GM12878 (cell line): ENCODE data around the gene GLTP. TPM values are rescaled to one million over a fixed set of nuclear protein-coding genes. Genes with fewer than 3 reads are reported as not detected.
A peak's percentile ranks its signal among the peaks of the same experiment; 100 is the strongest.

Source experiments
- ATAC-seq: fragments of 200-7000 bp; cut with Tn5 transposase; 3 replicates; pipeline ENCODE4 v1.9.1; 2020; ENCODE audit warnings: mild to moderate bottlenecking, moderate library complexity
- BruUV-seq: library from RNA; stranded (reverse); fragments of 400-500 nt; replicated peaks from 2 replicates; lab custom pipeline; 2021; lab: Mats Ljungman, UMichigan
- CTCF ChIA-PET: fragments of 300-600 bp; sonication (Branson Sonifier 250); formaldehyde crosslinking; extraction: SDS; loops from one replicate; lab custom pipeline; 2021; ENCODE audit warnings: inconsistent platforms; lab: Yijun Ruan, JAX
- POLR2A ChIA-PET: fragments of 350-600 bp; formaldehyde crosslinking; extraction: SDS; loops from one replicate; lab custom pipeline; 2021; ENCODE audit warnings: inconsistent platforms; lab: Charles Lee
- RAD21 ChIA-PET: fragments of 300-600 bp; sonication (Branson Sonifier 250); formaldehyde crosslinking; loops from one replicate; lab custom pipeline; 2023; ENCODE audit warnings: antibody characterized with exemption; ENCODE audit not compliant: unreplicated experiment; lab: Charles Lee
- SMC1A ChIA-PET: fragments of 300-600 bp; sonication (Branson Sonifier 250); formaldehyde crosslinking; loops from one replicate; lab custom pipeline; 2023; ENCODE audit not compliant: unreplicated experiment, uncharacterized antibody; lab: Charles Lee
- DNase-seq: peaks from one replicate; pipeline ENCODE4 v3.0.0-alpha.2; 2011; ENCODE audit warnings: low read depth, low spot score
- FAIRE-seq: peaks from 3 replicates; lab custom pipeline; 2011; peaks lifted over from hg19 to GRCh38; lab: Jason Lieb, UNC
- H2AFZ ChIP-seq: 2 replicates; pipeline ENCODE4 v1.6.0; 2011; ENCODE audit warnings: low read depth, low read length, control low read depth; ENCODE audit not compliant: control insufficient read depth
- H3K27ac ChIP-seq: 2 replicates; pipeline ENCODE4 v1.5.1; 2011; ENCODE audit warnings: control low read depth; ENCODE audit not compliant: control insufficient read depth, insufficient read depth
- H3K27me3 ChIP-seq, 2 experiments: replicated peaks in 1 of 2; 2 replicates each; pipeline versions ENCODE4 v1.6.0 to v1.6.1; 2011; ENCODE audit warnings: low read length in 1 of 2; ENCODE audit not compliant: control insufficient read depth in 2 of 2, insufficient read depth in 2 of 2
- H3K36me3 ChIP-seq, 2 experiments: 2 replicates each; pipeline ENCODE4 v1.5.1; 2011; ENCODE audit warnings: low read length in 1 of 2; ENCODE audit not compliant: control insufficient read depth in 2 of 2, insufficient read depth in 2 of 2
- H3K4me1 ChIP-seq: 2 replicates; pipeline ENCODE4 v1.6.1; 2011; ENCODE audit warnings: mild to moderate bottlenecking, low read length, moderate library complexity, mixed read lengths; ENCODE audit not compliant: control insufficient read depth, insufficient read depth
- H3K4me2 ChIP-seq: 2 replicates; pipeline ENCODE4 v1.6.0; 2011; ENCODE audit warnings: control low read depth; ENCODE audit not compliant: control insufficient read depth, insufficient read depth
- H3K4me3 ChIP-seq: fragments of 200-600 bp; sonication (generic); 2 replicates; pipeline ENCODE4 v1.5.1; 2016
- H3K79me2 ChIP-seq: 2 replicates; pipeline ENCODE4 v1.6.0; 2011; ENCODE audit warnings: low read length; ENCODE audit not compliant: control insufficient read depth, insufficient read depth
- H3K9ac ChIP-seq: 2 replicates; pipeline ENCODE4 v1.8.0; 2011; ENCODE audit warnings: low read length, control low read depth, mixed read lengths; ENCODE audit not compliant: control insufficient read depth, insufficient read depth
- H3K9me3 ChIP-seq: replicated peaks from 3 replicates; pipeline ENCODE4 v1.5.1; 2011; ENCODE audit warnings: mild to moderate bottlenecking, low read length; ENCODE audit not compliant: control insufficient read depth, insufficient read depth
- H4K20me1 ChIP-seq: 2 replicates; pipeline ENCODE4 v1.6.0; 2011; ENCODE audit not compliant: control insufficient read depth, insufficient read depth
- BRCA1 ChIP-seq: IDR thresholded peaks from 2 replicates; pipeline ENCODE4 v1.6.1; 2011; ENCODE audit warnings: low read depth, low read length, improper control_type of control experiment
- FOS ChIP-seq: IDR thresholded peaks from 3 replicates; pipeline ENCODE4 v1.6.1; 2011; ENCODE audit warnings: borderline replicate concordance; ENCODE audit not compliant: insufficient read length; ENCODE audit errors: extremely low read depth
- IKZF1 ChIP-seq: fragments of 450-650 bp; conservative IDR thresholded peaks from 2 replicates; pipeline ENCODE4 v1.6.1; 2017; ENCODE audit warnings: antibody characterized with exemption, mild to moderate bottlenecking
- IKZF2 ChIP-seq, 2 experiments: fragments of 450-650 bp; IDR thresholded peaks; 2 replicates each; pipeline ENCODE4 v1.6.1; 2017; ENCODE audit warnings: mild to moderate bottlenecking in 2 of 2, moderate library complexity in 2 of 2
- JUNB ChIP-seq: IDR thresholded peaks from 2 replicates; pipeline ENCODE4 v1.6.1; 2016; ENCODE audit warnings: antibody characterized with exemption, mild to moderate bottlenecking
- LARP7 ChIP-seq: fragments of 450-650 bp; IDR thresholded peaks from 2 replicates; pipeline ENCODE4 v1.6.1; 2017; ENCODE audit warnings: mild to moderate bottlenecking
- MAX ChIP-seq: IDR thresholded peaks from 2 replicates; pipeline ENCODE4 v1.6.1; 2012; ENCODE audit warnings: low read depth, low read length, improper control_type of control experiment
- SMAD1 ChIP-seq: fragments of 450-650 bp; IDR thresholded peaks from 2 replicates; pipeline ENCODE4 v1.6.1; 2018; ENCODE audit warnings: mild to moderate bottlenecking, low read depth; ENCODE audit not compliant: partially characterized antibody
- SPI1 ChIP-seq: IDR thresholded peaks from 2 replicates; pipeline ENCODE4 v1.6.1; 2011; ENCODE audit warnings: low read depth, mild to moderate bottlenecking, low read length, moderate library complexity, borderline replicate concordance; ENCODE audit not compliant: insufficient read depth
- SUPT20H ChIP-seq: IDR thresholded peaks from 2 replicates; pipeline ENCODE4 v1.6.1; 2011; ENCODE audit warnings: low read depth, mild to moderate bottlenecking, low read length, moderate library complexity, borderline replicate concordance; ENCODE audit not compliant: control insufficient read depth
- SUZ12 ChIP-seq: fragments of 200-600 bp; sonication (generic); IDR thresholded peaks from one replicate; pipeline ENCODE4 v1.6.1; 2018; ENCODE audit warnings: antibody characterized with exemption, mild to moderate bottlenecking; ENCODE audit not compliant: unreplicated experiment
- YBX1 ChIP-seq: fragments of 450-650 bp; IDR thresholded peaks from 2 replicates; pipeline ENCODE4 v1.6.1; 2016; ENCODE audit warnings: antibody characterized with exemption
- WGBS: methylation state at CpG from one replicate; pipeline ENCODE4 v1.1.6; 2016; ENCODE audit warnings: low lambda C conversion rate; ENCODE audit not compliant: insufficient replicate concordance, insufficient coverage; ENCODE audit errors: missing lambda C conversion rate; 5-methylcytosine and 5-hydroxymethylcytosine counted together
- in situ Hi-C: fragments of 300-500 bp; cut with MboI; formaldehyde crosslinking; loops from 9 replicates; pipeline ENCODE4 v1.14.3; 2018; ENCODE audit warnings: mixed read lengths
- intact Hi-C: fragments of 100-400 bp; cut with micrococcal nuclease; formaldehyde crosslinking; loops from one replicate; pipeline ENCODE4 v1.14.2; 2022; ENCODE audit not compliant: unreplicated experiment
- polyA plus RNA-seq, 11 experiments: library from polyadenylated mRNA; depleted of rRNA in 4 of 11; unstranded in 6 of 11; stranded (reverse) in 5 of 11; fragments of >200 nt; fragmentation: Nextera tagmentation in 4 of 11; fragmentation: Illumina TruSeq in 1 of 11; extraction: Ambion mirVana in 4 of 11; extraction: Trizol in 1 of 11; gene quantifications; 1 replicate in 1 of 11; 2 replicates in 10 of 11; pipeline versions ENCODE4 v1.2.1 to v1.2.3, GENCODE V29; 2011 to 2016; ENCODE audit warnings: inconsistent platforms in 2 of 11, missing spikeins in 2 of 11, low read depth in 1 of 11
- total RNA-seq, 4 experiments: library from RNA; depleted of rRNA in 3 of 4; stranded (reverse); fragments of >200 nt in 3 of 4; fragmentation: Illumina TruSeq in 1 of 4; extraction: Trizol in 1 of 4; gene quantifications; 2 replicates each; pipeline versions ENCODE4 v1.2.1 to v1.2.3, GENCODE V29; 2013 to 2021

Gene GLTP
- total and polyA plus RNA-seq, 10 of the 15 experiments (the other 5 are each of a cell fraction or from before 2014, with no cell fraction given): 16.8 to 44.0 (median 25.3) TPM

GRCh38 chr12:109868182-109869051 is 11.9 kb downstream of the GLTP start:
- no peak overlapping the region for H2AFZ ChIP-seq
- intact Hi-C loops: no loop called here
- H4K20me1 ChIP-seq: no peaks in the 10 kb centered on the region
- no TSS peak for BruUV-seq
- H3K36me3 ChIP-seq: no peaks in the 10 kb centered on the region
- TF ChIP-seq SPI1 (0 out of 2 replicates have a peak, but pooled peaks have one; percentile 19), FOS (no peak), LARP7 (no peak), MAX (no peak)
- TF ChIP-seq, all 136 proteins: peak for 1
- WGBS: 57% methylated on average over 9 of the region's 9 CpGs
- Histone ChIP-seq H3K9ac (no peak overlapping the region), H3K4me3 (no peak overlapping the region), H3K79me2 (no peaks in the 10 kb centered on the region), H3K4me1 (peaks cover 12% of the 10 kb centered on the region), H3K27ac (no peak overlapping the region), H3K9me3 (no peaks in the 10 kb centered on the region), H3K4me2 (no peak overlapping the region), H3K27me3 (no peaks in the 10 kb centered on the region)
- POLR2A ChIA-PET: interaction anchor here (0.7 kb wide), 1 partner anchor 8 kb away, joined by 4 read pairs; no protein-coding TSS in a partner anchor
- SMC1A ChIA-PET: interaction anchor here (0.6 to 1.2 kb wide), 4 partner anchors 9 to 714 kb away, joined by 3 to 5 read pairs (median 4); no protein-coding TSS in a partner anchor
- in situ Hi-C loops: no loop called here
- ATAC-seq (peak; percentile 21; the same call in 1 of the 3 replicates), DNase-seq (no peak), FAIRE-seq (peak; percentile 31)
- RAD21 ChIA-PET: no interaction called here
- CTCF ChIA-PET: interaction anchor here (1.1 to 2.6 kb wide), 2 partner anchors 14 to 15 kb away, joined by 3 to 7 read pairs; no protein-coding TSS in a partner anchor

- CTCF ChIA-PET: interaction anchor here (1.0 to 1.8 kb wide), 3 partner anchors 11 to 20 kb away, joined by 3 to 8 read pairs (median 7); no protein-coding TSS in a partner anchor
- FAIRE-seq: no peak
- in situ Hi-C loops: no loop called here
- TF ChIP-seq SUPT20H (no peak), YBX1 (no peak), SMAD1 (no peak), BRCA1 (no peak), IKZF2 (IDR thresholded peaks at IDR 0.05) (no peak), JUNB (no peak), IKZF1 (no peak), SUZ12 (no peak)
These were observed 15.4 kb downstream of the GLTP start for GRCh38 chr12:109864916-109865315.

More at GRCh38 chr12:109864916-109865315, 15.4 kb downstream of the GLTP start:
- Histone ChIP-seq H3K4me3 (no peak overlapping the region), H3K79me2 (no peaks in the 10 kb centered on the region), H3K27me3 (no peaks in the 10 kb centered on the region), H4K20me1 (no peaks in the 10 kb centered on the region), H3K9ac (no peak overlapping the region), H3K27ac (no peak overlapping the region), H3K9me3 (no peaks in the 10 kb centered on the region), H3K4me1 (peaks cover 12% of the 10 kb centered on the region), H2AFZ (no peak overlapping the region), H3K4me2 (no peak overlapping the region), H3K36me3 (no peaks in the 10 kb centered on the region)
- intact Hi-C loops: no loop called here
- WGBS: 78% methylated on average over 3 of the region's 3 CpGs
- ChIA-PET SMC1A (no interaction called here), RAD21 (interaction anchor here (1.5 kb wide), 1 partner anchor 13 kb away, joined by 3 read pairs; no protein-coding TSS in a partner anchor), POLR2A (interaction anchor here (0.7 kb wide), 1 partner anchor 23 kb away, joined by 4 read pairs; no protein-coding TSS in a partner anchor)
- DNase-seq (no peak), ATAC-seq (no peak)
- no TSS peak for BruUV-seq
